ENCODE measurements around the gene AGAP2.

GRCh38 chr12:57757771-57758170, 19.2 kb upstream of the AGAP2 start:
- TF ChIP-seq CTCF (IDR thresholded peaks at IDR 0.05), result no peak
- no peak for TF ChIP-seq POLR2A (IDR thresholded peaks at IDR 0.05)
